ENCODE data around the gene IVD. TPM values are rescaled to one million over a fixed set of nuclear protein-coding genes. Genes with fewer than 3 reads are reported as not detected.

The IVD gene
- total and polyA plus RNA-seq, 12 donors, result 61.0 to 252 (median 140) TPM

DNA sequence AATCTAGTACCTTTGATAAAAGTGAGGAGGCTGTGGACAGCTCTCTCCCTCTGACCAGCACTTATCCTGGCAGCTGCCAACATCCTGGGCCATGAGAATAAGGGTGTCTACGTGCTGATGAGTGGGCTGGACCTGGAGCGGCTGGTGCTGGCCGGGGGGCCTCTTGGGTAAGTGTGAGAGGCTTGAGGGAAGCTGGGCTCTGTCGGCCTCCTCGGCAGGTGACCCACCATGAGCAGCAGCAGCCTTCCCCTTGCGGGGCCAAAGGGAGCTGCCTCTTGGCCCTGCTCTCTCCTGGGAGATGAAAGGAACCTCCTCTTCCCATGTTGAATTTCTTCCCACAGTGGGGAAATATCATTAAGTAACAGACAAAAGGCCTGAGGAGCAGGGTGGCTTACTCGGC is 9.2 kb downstream of the IVD start:
- no peak overlapping the region for H3K4me3 ChIP-seq

DNA sequence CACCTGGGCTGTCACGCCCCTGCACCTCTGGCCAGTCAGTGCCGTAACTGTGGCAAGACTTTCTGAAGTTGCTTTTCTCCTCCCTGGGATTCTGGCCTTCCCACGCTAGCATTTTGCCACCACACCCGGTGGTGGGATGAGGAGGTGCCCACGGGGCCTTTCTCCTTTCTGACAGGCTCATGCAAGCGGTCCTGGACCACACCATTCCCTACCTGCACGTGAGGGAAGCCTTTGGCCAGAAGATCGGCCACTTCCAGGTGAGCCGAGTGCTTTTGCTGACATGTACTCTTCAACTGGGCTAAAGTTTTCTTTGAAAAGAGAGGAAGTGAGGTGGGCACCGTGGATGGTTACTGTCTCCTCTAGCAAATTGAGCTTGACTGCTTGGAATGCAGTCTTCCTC is 9.6 kb downstream of the IVD start:
- peaks cover 0 to 76% of the 10 kb centered on the region in 2 donors for H3K36me3 ChIP-seq (replicated peaks in 1 of 2)
- intact Hi-C loops (cut with DNase I), result loop anchor here in 1 of 2 donors (10.0 kb wide), 1 partner anchor 50 kb away; no protein-coding TSS in a partner anchor
- peaks cover 10 to 11% of the 10 kb centered on the region in 2 donors for H3K4me1 ChIP-seq (replicated peaks in 1 of 2)
- no peak for DNase-seq
- 84 to 92% (median 91%) methylated on average over 9 to 10 of the region's 10 CpGs for WGBS, 4 donors
- H3K9me3 ChIP-seq (replicated peaks in 1 of 3), result no peaks in the 10 kb centered on the region
- no peaks in the 10 kb centered on the region for H3K27me3 ChIP-seq
- no peak overlapping the region for H3K4me3 ChIP-seq
- no peak overlapping the region for H3K27ac ChIP-seq
- TF ChIP-seq, protein P1, sequence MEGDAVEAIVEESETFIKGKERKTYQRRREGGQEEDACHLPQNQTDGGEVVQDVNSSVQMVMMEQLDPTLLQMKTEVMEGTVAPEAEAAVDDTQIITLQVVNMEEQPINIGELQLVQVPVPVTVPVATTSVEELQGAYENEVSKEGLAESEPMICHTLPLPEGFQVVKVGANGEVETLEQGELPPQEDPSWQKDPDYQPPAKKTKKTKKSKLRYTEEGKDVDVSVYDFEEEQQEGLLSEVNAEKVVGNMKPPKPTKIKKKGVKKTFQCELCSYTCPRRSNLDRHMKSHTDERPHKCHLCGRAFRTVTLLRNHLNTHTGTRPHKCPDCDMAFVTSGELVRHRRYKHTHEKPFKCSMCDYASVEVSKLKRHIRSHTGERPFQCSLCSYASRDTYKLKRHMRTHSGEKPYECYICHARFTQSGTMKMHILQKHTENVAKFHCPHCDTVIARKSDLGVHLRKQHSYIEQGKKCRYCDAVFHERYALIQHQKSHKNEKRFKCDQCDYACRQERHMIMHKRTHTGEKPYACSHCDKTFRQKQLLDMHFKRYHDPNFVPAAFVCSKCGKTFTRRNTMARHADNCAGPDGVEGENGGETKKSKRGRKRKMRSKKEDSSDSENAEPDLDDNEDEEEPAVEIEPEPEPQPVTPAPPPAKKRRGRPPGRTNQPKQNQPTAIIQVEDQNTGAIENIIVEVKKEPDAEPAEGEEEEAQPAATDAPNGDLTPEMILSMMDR (IDR thresholded peaks at IDR 0.05), result no peak
- TF ChIP-seq POLR2A (IDR thresholded peaks at IDR 0.05), result no peak

More for the DNA sequence above, 9.2 kb downstream of the IVD start:
- Histone ChIP-seq H3K36me3 (replicated peaks in 1 of 2) (peaks cover 0 to 79% of the 10 kb centered on the region in 2 donors), H3K27me3 (no peaks in the 10 kb centered on the region), H3K9me3 (replicated peaks in 1 of 3) (no peaks in the 10 kb centered on the region), H3K4me1 (replicated peaks in 1 of 2) (peaks cover 7 to 9% of the 10 kb centered on the region in 2 donors), H3K27ac (no peak overlapping the region)
- no peak for DNase-seq
- WGBS, 4 donors, result 87 to 93% (median 90%) methylated on average over 3 to 7 of the region's 7 CpGs
- intact Hi-C loops (cut with DNase I), result loop anchor here in 1 of 2 donors (10.0 kb wide), 1 partner anchor 50 kb away; no protein-coding TSS in a partner anchor
- no peak for TF ChIP-seq POLR2A (IDR thresholded peaks at IDR 0.05)
- TF ChIP-seq, protein P1 (IDR thresholded peaks at IDR 0.05), result no peak

DNA sequence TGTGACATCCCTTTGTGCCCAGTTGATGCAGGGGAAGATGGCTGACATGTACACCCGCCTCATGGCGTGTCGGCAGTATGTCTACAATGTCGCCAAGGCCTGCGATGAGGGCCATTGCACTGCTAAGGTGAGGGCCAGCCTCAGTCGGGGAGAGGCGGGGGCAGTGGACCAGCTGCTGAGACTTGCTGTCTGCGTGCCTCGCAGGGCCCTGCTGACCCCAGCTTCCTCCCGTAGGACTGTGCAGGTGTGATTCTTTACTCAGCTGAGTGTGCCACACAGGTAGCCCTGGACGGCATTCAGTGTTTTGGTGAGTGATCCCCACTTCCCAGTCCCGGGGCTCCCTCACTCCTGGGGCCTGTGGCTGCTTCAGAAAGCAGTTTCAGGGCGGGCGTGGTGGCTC is 10.5 kb downstream of the IVD start:
- Histone ChIP-seq H3K4me3 (no peak overlapping the region), H3K27ac (no peak overlapping the region), H3K9me3 (replicated peaks in 1 of 3) (no peaks in the 10 kb centered on the region), H3K27me3 (no peaks in the 10 kb centered on the region), H3K4me1 (replicated peaks in 1 of 2) (peaks cover 18 to 19% of the 10 kb centered on the region in 2 donors), H3K36me3 (replicated peaks in 1 of 2) (peaks cover 0 to 67% of the 10 kb centered on the region in 2 donors)
- intact Hi-C loops (cut with DNase I), result loop anchor here (2.0 to 10.0 kb wide), 2 partner anchors 45 to 51 kb away; no protein-coding TSS in a partner anchor
- no peak for TF ChIP-seq POLR2A (IDR thresholded peaks at IDR 0.05)
- TF ChIP-seq, protein P1 (IDR thresholded peaks at IDR 0.05), result no peak
- DNase-seq, result no peak
- WGBS, 4 donors, result 91 to 96% (median 94%) methylated on average over 5 to 14 of the region's 14 CpGs

GRCh38 chr15:40418126-40418525 is 12.5 kb downstream of the IVD start:
- TF ChIP-seq, protein P1 (IDR thresholded peaks at IDR 0.05), result no peak
- TF ChIP-seq POLR2A (IDR thresholded peaks at IDR 0.05), result no peak
- Histone ChIP-seq H3K4me1 (replicated peaks in 1 of 2) (peaks cover 16 to 21% of the 10 kb centered on the region in 2 donors), H3K27ac (no peak overlapping the region), H3K27me3 (no peaks in the 10 kb centered on the region), H3K36me3 (replicated peaks in 1 of 2) (peaks cover 0 to 49% of the 10 kb centered on the region in 2 donors), H3K4me3 (no peak overlapping the region), H3K9me3 (replicated peaks in 1 of 3) (no peaks in the 10 kb centered on the region)
- intact Hi-C loops (cut with DNase I), result loop anchor here in 1 of 2 donors (10.0 kb wide), 1 partner anchor 53 kb away; no protein-coding TSS in a partner anchor
- WGBS, 4 donors, result 89 to 93% (median 92%) methylated on average over 7 to 10 of the region's 10 CpGs
- DNase-seq, result no peak
